ENCODE data around the gene CIB4. TPM values are rescaled to one million over a fixed set of nuclear protein-coding genes. Genes with fewer than 3 reads are reported as not detected.
A peak's percentile ranks its signal among the peaks of the same experiment; 100 is the strongest.

Gene CIB4
- total RNA-seq, 1 donor from 2014 or later, result not detected

GRCh38 chr2:26683583-26683982 is 42.4 kb upstream of the CIB4 start:
- Mint-ChIP-seq H3K4me3 (ENCODE audit: unreplicated experiment) (no peak overlapping the region), H3K27ac (ENCODE audit: unreplicated experiment) (no peak overlapping the region), H3K27me3 (ENCODE audit: low read depth) (peaks cover 54% of the 10 kb centered on the region), H3K36me3 (ENCODE audit: low read depth) (no peaks in the 10 kb centered on the region), H3K9me3 (ENCODE audit: low read depth) (no peaks in the 10 kb centered on the region), H3K4me1 (ENCODE audit: low read depth) (peaks cover 10% of the 10 kb centered on the region)
- DNase-seq (ENCODE audit: low spot score), result peak; percentile 52
- TF ChIP-seq, protein P1, sequence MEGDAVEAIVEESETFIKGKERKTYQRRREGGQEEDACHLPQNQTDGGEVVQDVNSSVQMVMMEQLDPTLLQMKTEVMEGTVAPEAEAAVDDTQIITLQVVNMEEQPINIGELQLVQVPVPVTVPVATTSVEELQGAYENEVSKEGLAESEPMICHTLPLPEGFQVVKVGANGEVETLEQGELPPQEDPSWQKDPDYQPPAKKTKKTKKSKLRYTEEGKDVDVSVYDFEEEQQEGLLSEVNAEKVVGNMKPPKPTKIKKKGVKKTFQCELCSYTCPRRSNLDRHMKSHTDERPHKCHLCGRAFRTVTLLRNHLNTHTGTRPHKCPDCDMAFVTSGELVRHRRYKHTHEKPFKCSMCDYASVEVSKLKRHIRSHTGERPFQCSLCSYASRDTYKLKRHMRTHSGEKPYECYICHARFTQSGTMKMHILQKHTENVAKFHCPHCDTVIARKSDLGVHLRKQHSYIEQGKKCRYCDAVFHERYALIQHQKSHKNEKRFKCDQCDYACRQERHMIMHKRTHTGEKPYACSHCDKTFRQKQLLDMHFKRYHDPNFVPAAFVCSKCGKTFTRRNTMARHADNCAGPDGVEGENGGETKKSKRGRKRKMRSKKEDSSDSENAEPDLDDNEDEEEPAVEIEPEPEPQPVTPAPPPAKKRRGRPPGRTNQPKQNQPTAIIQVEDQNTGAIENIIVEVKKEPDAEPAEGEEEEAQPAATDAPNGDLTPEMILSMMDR (IDR thresholded peaks at IDR 0.05), result no peak

DNA sequence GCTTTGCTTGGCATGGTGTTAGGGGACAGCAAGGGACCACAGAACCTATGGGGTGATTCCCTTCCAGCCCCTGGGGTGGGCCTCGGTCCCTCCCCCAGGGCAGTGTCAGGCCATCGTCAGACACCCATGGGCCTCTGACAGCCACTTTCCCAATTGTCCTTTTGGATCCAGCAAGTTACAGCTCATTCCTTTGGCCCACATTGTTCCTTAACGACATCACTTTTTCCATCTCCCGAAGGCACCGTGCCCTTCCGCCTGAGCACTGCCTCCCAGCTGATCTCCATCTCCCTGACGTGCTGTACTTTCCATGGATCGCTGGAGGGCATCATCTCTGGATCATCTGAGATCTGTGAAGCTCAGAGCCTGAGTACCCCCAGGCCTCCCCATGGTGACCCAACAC is 41.0 kb upstream of the CIB4 start:
- Mint-ChIP-seq H3K4me1 (ENCODE audit: low read depth) (peaks cover 10% of the 10 kb centered on the region), H3K36me3 (ENCODE audit: low read depth) (peaks cover 2% of the 10 kb centered on the region), H3K4me3 (ENCODE audit: unreplicated experiment) (no peak overlapping the region), H3K9me3 (ENCODE audit: low read depth) (peaks cover 8% of the 10 kb centered on the region), H3K27ac (ENCODE audit: unreplicated experiment) (peak overlapping the region; percentile 28), H3K27me3 (ENCODE audit: low read depth) (peaks cover 46% of the 10 kb centered on the region)
- peak; percentile 27 for DNase-seq (ENCODE audit: low spot score)
- TF ChIP-seq, protein P1 (IDR thresholded peaks at IDR 0.05), result no peak

DNA sequence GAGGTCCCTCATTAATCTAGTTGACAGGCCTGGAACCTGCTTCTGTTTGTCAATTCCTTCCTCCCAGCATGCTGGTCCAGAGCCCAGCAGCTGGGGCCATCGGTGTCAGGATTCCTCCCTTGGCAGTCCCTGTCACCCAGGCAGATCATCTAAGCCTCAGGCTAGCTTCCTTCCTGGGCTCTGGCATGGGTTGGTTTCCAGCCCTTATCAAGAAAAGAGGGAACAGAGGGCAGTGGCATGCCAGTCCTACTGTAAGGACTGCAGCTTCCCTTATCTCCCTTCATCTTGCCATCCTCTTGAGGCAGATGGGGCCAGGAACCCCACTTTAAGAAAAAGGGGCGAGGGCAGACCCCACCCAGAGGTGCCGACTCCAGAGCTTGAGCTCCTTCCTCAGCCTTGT is 40.5 kb upstream of the CIB4 start:
- H3K36me3 Mint-ChIP-seq (ENCODE audit: low read depth), result peaks cover 2% of the 10 kb centered on the region
- H3K27me3 Mint-ChIP-seq (ENCODE audit: low read depth), result peaks cover 41% of the 10 kb centered on the region
- H3K4me3 Mint-ChIP-seq (ENCODE audit: unreplicated experiment), result no peak overlapping the region
- H3K27ac Mint-ChIP-seq (ENCODE audit: unreplicated experiment), result no peak overlapping the region
- H3K4me1 Mint-ChIP-seq (ENCODE audit: low read depth), result peaks cover 10% of the 10 kb centered on the region
- TF ChIP-seq, protein P1 (IDR thresholded peaks at IDR 0.05), result no peak
- DNase-seq (ENCODE audit: low spot score), result peak; percentile 19
- peaks cover 8% of the 10 kb centered on the region for H3K9me3 Mint-ChIP-seq (ENCODE audit: low read depth)

- no peak overlapping the region for H3K4me3 Mint-ChIP-seq (ENCODE audit: unreplicated experiment)
- H3K36me3 Mint-ChIP-seq (ENCODE audit: low read depth), result peaks cover 2% of the 10 kb centered on the region
- H3K9me3 Mint-ChIP-seq (ENCODE audit: low read depth), result peaks cover 8% of the 10 kb centered on the region
- TF ChIP-seq, protein P1 (IDR thresholded peaks at IDR 0.05), result no peak
- H3K27me3 Mint-ChIP-seq (ENCODE audit: low read depth), result peaks cover 29% of the 10 kb centered on the region
- no peak overlapping the region for H3K27ac Mint-ChIP-seq (ENCODE audit: unreplicated experiment)
- DNase-seq (ENCODE audit: low spot score), result peak; percentile 19
- peaks cover 10% of the 10 kb centered on the region for H3K4me1 Mint-ChIP-seq (ENCODE audit: low read depth)
These were observed 38.7 kb upstream of the CIB4 start for GRCh38 chr2:26679867-26680266.

DNA sequence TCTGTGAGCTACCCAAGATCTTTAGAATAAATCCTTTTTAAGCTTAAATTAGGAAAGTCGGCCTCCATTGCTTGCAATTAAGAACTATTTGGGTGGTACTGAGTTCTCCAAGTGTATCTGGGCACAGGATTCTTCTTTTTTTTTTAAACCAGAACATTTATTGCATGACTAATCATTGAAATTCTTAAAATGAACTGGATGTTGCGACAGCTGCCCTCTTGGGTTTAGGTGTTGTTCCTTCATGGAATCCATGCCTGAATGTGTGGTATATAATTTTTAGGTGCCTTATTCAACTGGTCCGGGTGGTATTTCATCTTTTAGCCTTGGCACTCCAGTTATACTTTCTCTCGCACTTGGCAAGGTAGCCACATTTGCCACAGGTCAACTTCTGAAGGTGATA is 36.9 kb upstream of the CIB4 start:
- no peak for DNase-seq (ENCODE audit: low spot score)
- no peak overlapping the region for H3K4me3 Mint-ChIP-seq (ENCODE audit: unreplicated experiment)
- H3K27me3 Mint-ChIP-seq (ENCODE audit: low read depth), result peaks cover 31% of the 10 kb centered on the region
- TF ChIP-seq, protein P1 (IDR thresholded peaks at IDR 0.05), result no peak
- H3K36me3 Mint-ChIP-seq (ENCODE audit: low read depth), result peaks cover 2% of the 10 kb centered on the region
- peaks cover 8% of the 10 kb centered on the region for H3K9me3 Mint-ChIP-seq (ENCODE audit: low read depth)
- H3K27ac Mint-ChIP-seq (ENCODE audit: unreplicated experiment), result no peak overlapping the region
- H3K4me1 Mint-ChIP-seq (ENCODE audit: low read depth), result peaks cover 10% of the 10 kb centered on the region
